GM21576 (cell line): ENCODE measurements around the gene CYP4V2.
"Not testable (repeated sequence)": the region's sequence is repeated elsewhere in the genome, so short reads cannot be mapped to it uniquely, and the experiment has no call there.

Experiments used
- ATAC-seq: cut with Tn5 transposase; IDR thresholded peaks from one replicate; pipeline ENCODE4 v1.9.1; 2021; ENCODE audit warnings: mild to moderate bottlenecking, moderate library complexity; ENCODE audit not compliant: unreplicated experiment

The CYP4V2 gene

GRCh38 chr4:186227744-186228513 is 36.6 kb downstream of the CYP4V2 start:
- no peak for ATAC-seq

- ATAC-seq: no peak
These were observed 37.1 kb downstream of the CYP4V2 start for GRCh38 chr4:186228514-186228894.

GRCh38 chr4:186234367-186234766 is 43.0 kb downstream of the CYP4V2 start:
- ATAC-seq: no peak

GRCh38 chr4:186236126-186236525 is 44.8 kb downstream of the CYP4V2 start:
- no peak for ATAC-seq

- ATAC-seq: no peak
These were observed 49.1 kb downstream of the CYP4V2 start for GRCh38 chr4:186240452-186240847.

- ATAC-seq: no peak
These were observed 49.6 kb downstream of the CYP4V2 start for GRCh38 chr4:186240848-186241491.

GRCh38 chr4:186241616-186242015 is 50.2 kb downstream of the CYP4V2 start:
- ATAC-seq: no peak

- not testable (repeated sequence) for ATAC-seq
These were observed 50.7 kb downstream of the CYP4V2 start for GRCh38 chr4:186242031-186242430.

GRCh38 chr4:186243331-186243730 is 52.0 kb downstream of the CYP4V2 start:
- no peak for ATAC-seq

- no peak for ATAC-seq
These were observed 53.5 kb downstream of the CYP4V2 start for GRCh38 chr4:186244835-186245234.

GRCh38 chr4:186247062-186247752 is 55.8 kb downstream of the CYP4V2 start:
- ATAC-seq: not testable (repeated sequence)

- ATAC-seq: no peak
These were observed 57.3 kb downstream of the CYP4V2 start for GRCh38 chr4:186248643-186249042.

GRCh38 chr4:186249785-186250754 is 58.7 kb downstream of the CYP4V2 start:
- no peak for ATAC-seq

- ATAC-seq: no peak
These were observed 59.4 kb downstream of the CYP4V2 start for GRCh38 chr4:186250760-186251159.

- no peak for ATAC-seq
These were observed 63.8 kb downstream of the CYP4V2 start for GRCh38 chr4:186255122-186255521.

- no peak for ATAC-seq
These were observed 66.9 kb downstream of the CYP4V2 start for GRCh38 chr4:186258216-186258811.

- no peak for ATAC-seq
These were observed 68.7 kb downstream of the CYP4V2 start for GRCh38 chr4:186260117-186260503.
